Kidney (tissue), 14 donors: ENCODE results near the gene ACER1. TPM values are rescaled to one million over a fixed set of nuclear protein-coding genes. Genes with fewer than 3 reads are reported as not detected.
A peak's percentile ranks its signal among the peaks of the same experiment; 100 is the strongest.

ENCODE experiments used
- DNase-seq, 5 donors: peaks; one replicate each; pipeline ENCODE4 v3.0.0-alpha.2; 2013 to 2020
- FAIRE-seq: peaks from 2 replicates; lab custom pipeline; 2012; peaks lifted over from hg19 to GRCh38; lab: Jason Lieb, UNC
- H3K27ac ChIP-seq, 2 donors: one replicate each; pipeline ENCODE4 v1.7.0; 2013; ENCODE audit warnings: low read depth in 2 of 2, low read length in 2 of 2, inconsistent platforms in 1 of 2
- H3K27me3 ChIP-seq: one replicate; pipeline ENCODE4 v1.7.1; 2013; ENCODE audit warnings: low read length, inconsistent platforms; ENCODE audit not compliant: control insufficient read depth, insufficient read depth
- H3K36me3 ChIP-seq, 3 donors: one replicate each; pipeline versions ENCODE4 v1.7.0 to v1.7.1; 2013; ENCODE audit warnings: low read length in 3 of 3, control low read depth in 1 of 3, inconsistent platforms in 1 of 3; ENCODE audit not compliant: insufficient read depth in 3 of 3, control insufficient read depth in 2 of 3
- H3K4me1 ChIP-seq, 3 donors: one replicate each; pipeline versions ENCODE4 v1.7.0 to v1.7.1; 2013; ENCODE audit warnings: low read length in 3 of 3, inconsistent platforms in 1 of 3, low read depth in 1 of 3; ENCODE audit not compliant: control insufficient read depth in 2 of 3, insufficient read depth in 2 of 3
- H3K4me3 ChIP-seq, 3 donors: one replicate each; pipeline versions ENCODE4 v1.7.0 to v1.8.1; 2013; ENCODE audit warnings: low read length in 3 of 3, control low read depth in 1 of 3, inconsistent platforms in 1 of 3
- H3K9ac ChIP-seq, 3 donors: one replicate each; pipeline versions ENCODE4 v1.7.0 to v1.7.1; 2013; ENCODE audit warnings: low read length in 3 of 3, control low read depth in 1 of 3, inconsistent platforms in 1 of 3
- H3K9me3 ChIP-seq, 3 donors: one replicate each; pipeline versions ENCODE4 v1.7.0 to v1.7.1; 2013; ENCODE audit warnings: low read length in 3 of 3, control low read depth in 1 of 3, inconsistent platforms in 1 of 3; ENCODE audit not compliant: control insufficient read depth in 2 of 3, insufficient read depth in 1 of 3
- CTCF ChIP-seq: IDR thresholded peaks from 3 replicates; pipeline ENCODE4 v1.5.1; 2012; ENCODE audit warnings: mild to moderate bottlenecking, moderate library complexity, borderline replicate concordance; ENCODE audit not compliant: insufficient read depth; ENCODE audit errors: extremely low read depth
- intact Hi-C: fragments of 100-400 bp; cut with DNase I; formaldehyde crosslinking; loops from one replicate; pipeline ENCODE4 v1.11.1; 2022
- polyA plus RNA-seq: library from polyadenylated mRNA; stranded (reverse); fragments of 350-450 nt; fragmentation: Illumina TruSeq; extraction: RNeasy Lipid Tissue Mini Kit (QIAGEN cat#74804); gene quantifications from one replicate; pipeline ENCODE4 v1.2.3, GENCODE V29; 2014; ENCODE audit warnings: low read depth, low replicate concordance; ENCODE audit not compliant: insufficient read depth
- total RNA-seq: library from RNA; stranded (reverse); fragmentation: NEBNext Ultra II Directional; extraction: Animal tissue kit (Norgen Biotek cat#: 25700); gene quantifications from one replicate; pipeline ENCODE4 v1.2.1, GENCODE V29; 2021
- donor health status: control.
- donor health status: control.
- donor health status: control.
- donor health status: control.
- donor health status: control.
- donor health status: DM: yes; HTN: yes; CAD: no.
- donor health status: Normal renal cell carcinoma (clear cell type).

ACER1 gene
- total and polyA plus RNA-seq, 2 donors from 2014 or later, result not detected

GRCh38 chr19:6340493-6341201 is 7.2 kb upstream of the ACER1 start:
- no peak overlapping the region for H3K9ac ChIP-seq
- no peaks in the 10 kb centered on the region for H3K27me3 ChIP-seq
- no peaks in the 10 kb centered on the region for H3K4me1 ChIP-seq
- no peak for TF ChIP-seq CTCF
- FAIRE-seq (no peak), DNase-seq (peak in 2 of 5 donors; percentile 24 to 36)
- H3K4me3 ChIP-seq, result no peak overlapping the region
- intact Hi-C loops, result no loop called here
- H3K9me3 ChIP-seq, result no peaks in the 10 kb centered on the region
- no peak overlapping the region for H3K27ac ChIP-seq
- H3K36me3 ChIP-seq, result no peaks in the 10 kb centered on the region

GRCh38 chr19:6334490-6335285 is 1.3 kb upstream of the ACER1 start:
- Histone ChIP-seq H3K9ac (no peak overlapping the region), H3K27me3 (no peaks in the 10 kb centered on the region), H3K27ac (no peak overlapping the region), H3K36me3 (no peaks in the 10 kb centered on the region), H3K4me3 (no peak overlapping the region), H3K9me3 (no peaks in the 10 kb centered on the region), H3K4me1 (no peaks in the 10 kb centered on the region)
- no peak for TF ChIP-seq CTCF
- intact Hi-C loops, result no loop called here
- DNase-seq (no peak), FAIRE-seq (peak; percentile 91)

GRCh38 chr19:6326815-6327214 is 6.6 kb downstream of the ACER1 start:
- DNase-seq (no peak), FAIRE-seq (no peak)
- intact Hi-C loops, result no loop called here
- Histone ChIP-seq H3K27ac (no peak overlapping the region), H3K4me3 (no peak overlapping the region), H3K36me3 (no peaks in the 10 kb centered on the region), H3K27me3 (no peaks in the 10 kb centered on the region), H3K9ac (no peak overlapping the region), H3K9me3 (no peaks in the 10 kb centered on the region), H3K4me1 (no peaks in the 10 kb centered on the region)
- no peak for TF ChIP-seq CTCF
